ENCODE measurements around the gene CDCA4.

Gene CDCA4

DNA sequence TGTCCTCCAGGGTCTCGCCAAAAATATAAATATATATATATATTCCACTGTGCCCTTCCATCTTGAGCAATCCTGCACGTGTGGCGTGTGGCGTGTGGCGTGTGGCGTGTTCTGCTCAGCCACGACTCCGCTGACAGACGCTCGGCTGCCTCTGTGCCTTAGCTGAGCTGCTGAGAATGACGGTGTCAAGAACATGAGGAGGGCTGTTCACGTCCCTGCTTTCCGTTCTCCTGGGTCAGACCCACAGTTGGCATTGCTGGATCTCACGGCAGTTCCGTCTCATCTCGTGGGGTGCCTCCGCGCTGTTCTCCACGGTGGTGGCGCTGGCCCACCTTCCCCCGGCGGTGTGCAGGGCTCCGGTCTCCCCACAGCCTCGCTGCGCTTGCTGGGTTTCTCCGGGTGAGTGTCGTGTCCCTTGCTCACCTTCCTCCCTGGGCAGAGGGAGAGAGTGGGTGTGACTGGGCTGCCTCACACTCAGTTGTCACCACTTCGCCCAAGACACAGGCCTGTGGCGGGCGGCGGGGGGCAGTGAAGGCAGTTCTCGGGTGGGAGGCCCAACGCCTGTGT, 34.9 kb upstream of the CDCA4 start:
- H4K20me1 ChIP-seq (ENCODE audit: control insufficient read depth, insufficient read depth, low read depth, low read length) = no peaks in the 10 kb centered on the region
- H3K4me1 ChIP-seq (ENCODE audit: control insufficient read depth, low read length) = peaks cover 17% of the 10 kb centered on the region
- no peaks in the 10 kb centered on the region for H3F3A ChIP-seq (ENCODE audit: control insufficient read depth, insufficient read depth)
- H3K36me3 ChIP-seq (ENCODE audit: control insufficient read depth, low read length) = no peaks in the 10 kb centered on the region; the same call in 1 of the 2 replicates
- no peaks in the 10 kb centered on the region for H3K9me3 ChIP-seq (ENCODE audit: control insufficient read depth, insufficient read depth, low read length)
- H3K79me2 ChIP-seq (ENCODE audit: control insufficient read depth, low read length) = no peaks in the 10 kb centered on the region
- no peak overlapping the region for H3K27ac ChIP-seq (ENCODE audit: low read depth, low read length)
- no peak for TF ChIP-seq EZH2phosphoT487 (IDR thresholded peaks at IDR 0.05; ENCODE audit: borderline replicate concordance, low read length)
- no peak for TF ChIP-seq CTCF (IDR thresholded peaks at IDR 0.05; ENCODE audit: low read depth, low read length, poor library complexity, severe bottlenecking)
- no peak overlapping the region for H3K4me3 ChIP-seq (ENCODE audit: low read length)
- no peaks in the 10 kb centered on the region for H3K9me2 ChIP-seq (replicated peaks; ENCODE audit: control insufficient read depth, low read length)
- H3K4me2 ChIP-seq (ENCODE audit: low read length) = no peak overlapping the region
- no peaks in the 10 kb centered on the region for H3K27me3 ChIP-seq (ENCODE audit: control insufficient read depth, low read length)

DNA sequence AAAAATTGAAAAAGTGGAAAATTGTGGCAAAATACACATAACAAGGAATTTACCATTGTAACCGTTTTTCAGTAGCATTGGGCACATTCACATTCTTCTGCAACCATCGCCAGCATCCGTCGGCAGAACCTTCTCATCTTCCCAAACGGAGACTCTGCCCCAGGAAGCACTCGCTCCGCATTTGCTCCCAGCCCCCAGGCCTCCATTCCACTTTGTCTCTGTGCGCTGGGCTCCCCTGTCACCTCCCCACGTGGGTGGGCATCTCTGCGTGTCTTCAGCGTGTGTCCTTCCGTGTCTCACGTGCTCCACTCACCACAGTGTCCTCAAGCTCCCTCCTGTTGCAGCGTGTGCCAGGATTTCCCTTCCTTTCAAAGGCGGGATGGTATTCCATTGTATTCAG, 34.5 kb upstream of the CDCA4 start:
- H3K27me3 ChIP-seq (ENCODE audit: control insufficient read depth, low read length) = no peaks in the 10 kb centered on the region
- no peaks in the 10 kb centered on the region for H4K20me1 ChIP-seq (ENCODE audit: control insufficient read depth, insufficient read depth, low read depth, low read length)
- H3K9me3 ChIP-seq (ENCODE audit: control insufficient read depth, insufficient read depth, low read length) = no peaks in the 10 kb centered on the region
- no peak overlapping the region for H3K27ac ChIP-seq (ENCODE audit: low read depth, low read length)
- H3K36me3 ChIP-seq (ENCODE audit: control insufficient read depth, low read length) = no peaks in the 10 kb centered on the region; the same call in 1 of the 2 replicates
- no peaks in the 10 kb centered on the region for H3K9me2 ChIP-seq (replicated peaks; ENCODE audit: control insufficient read depth, low read length)
- no peaks in the 10 kb centered on the region for H3F3A ChIP-seq (ENCODE audit: control insufficient read depth, insufficient read depth)
- no peaks in the 10 kb centered on the region for H3K79me2 ChIP-seq (ENCODE audit: control insufficient read depth, low read length)
- TF ChIP-seq CTCF (IDR thresholded peaks at IDR 0.05; ENCODE audit: low read depth, low read length, poor library complexity, severe bottlenecking) (no peak), EZH2phosphoT487 (IDR thresholded peaks at IDR 0.05; ENCODE audit: borderline replicate concordance, low read length) (no peak)
- peaks cover 12% of the 10 kb centered on the region for H3K4me1 ChIP-seq (ENCODE audit: control insufficient read depth, low read length)
- H3K4me2 ChIP-seq (ENCODE audit: low read length) = no peak overlapping the region
- no peak overlapping the region for H3K4me3 ChIP-seq (ENCODE audit: low read length)

DNA sequence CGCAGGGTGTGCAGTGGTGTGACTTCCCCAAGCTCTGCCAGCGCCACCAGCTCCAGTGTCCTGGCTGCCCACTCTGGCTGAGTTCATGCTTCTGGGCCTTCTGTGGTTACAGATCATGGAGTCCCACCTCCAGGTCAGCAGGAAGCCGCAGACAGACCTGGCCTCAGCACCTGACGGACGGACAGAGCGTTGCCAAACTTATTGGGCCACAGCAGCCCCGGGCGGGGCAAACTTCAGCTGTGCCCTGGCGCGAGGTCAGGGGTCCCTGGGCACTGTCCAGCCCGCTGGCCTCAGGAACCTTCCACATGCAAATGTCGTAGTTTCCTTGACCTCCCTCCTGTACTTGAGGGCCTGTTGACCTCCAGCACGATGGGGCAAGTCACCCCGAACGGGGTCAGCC, 33.1 kb upstream of the CDCA4 start:
- no peaks in the 10 kb centered on the region for H4K20me1 ChIP-seq (ENCODE audit: control insufficient read depth, insufficient read depth, low read depth, low read length)
- no peaks in the 10 kb centered on the region for H3F3A ChIP-seq (ENCODE audit: control insufficient read depth, insufficient read depth)
- no peaks in the 10 kb centered on the region; the same call in 1 of the 2 replicates for H3K36me3 ChIP-seq (ENCODE audit: control insufficient read depth, low read length)
- no peaks in the 10 kb centered on the region for H3K4me1 ChIP-seq (ENCODE audit: control insufficient read depth, low read length)
- H3K9me3 ChIP-seq (ENCODE audit: control insufficient read depth, insufficient read depth, low read length) = no peaks in the 10 kb centered on the region
- no peaks in the 10 kb centered on the region for H3K79me2 ChIP-seq (ENCODE audit: control insufficient read depth, low read length)
- TF ChIP-seq CTCF (IDR thresholded peaks at IDR 0.05; ENCODE audit: low read depth, low read length, poor library complexity, severe bottlenecking) (no peak), EZH2phosphoT487 (IDR thresholded peaks at IDR 0.05; ENCODE audit: borderline replicate concordance, low read length) (no peak)
- no peak overlapping the region for H3K27ac ChIP-seq (ENCODE audit: low read depth, low read length)
- no peaks in the 10 kb centered on the region for H3K9me2 ChIP-seq (replicated peaks; ENCODE audit: control insufficient read depth, low read length)
- no peaks in the 10 kb centered on the region for H3K27me3 ChIP-seq (ENCODE audit: control insufficient read depth, low read length)
- no peak overlapping the region for H3K4me2 ChIP-seq (ENCODE audit: low read length)
- H3K4me3 ChIP-seq (ENCODE audit: low read length) = no peak overlapping the region
